GM19099 (cell line): ENCODE measurements around the gene SSX2IP.

Experiments
- POLR2A ChIP-seq: IDR thresholded peaks from 3 replicates; pipeline ENCODE4 v1.6.1; 2011; ENCODE audit warnings: low read depth; ENCODE audit not compliant: insufficient read length; ENCODE audit errors: extremely low read depth

SSX2IP gene

GRCh38 chr1:84665703-84666317, 24.5 kb downstream of the SSX2IP start:
- TF ChIP-seq POLR2A = no peak

DNA sequence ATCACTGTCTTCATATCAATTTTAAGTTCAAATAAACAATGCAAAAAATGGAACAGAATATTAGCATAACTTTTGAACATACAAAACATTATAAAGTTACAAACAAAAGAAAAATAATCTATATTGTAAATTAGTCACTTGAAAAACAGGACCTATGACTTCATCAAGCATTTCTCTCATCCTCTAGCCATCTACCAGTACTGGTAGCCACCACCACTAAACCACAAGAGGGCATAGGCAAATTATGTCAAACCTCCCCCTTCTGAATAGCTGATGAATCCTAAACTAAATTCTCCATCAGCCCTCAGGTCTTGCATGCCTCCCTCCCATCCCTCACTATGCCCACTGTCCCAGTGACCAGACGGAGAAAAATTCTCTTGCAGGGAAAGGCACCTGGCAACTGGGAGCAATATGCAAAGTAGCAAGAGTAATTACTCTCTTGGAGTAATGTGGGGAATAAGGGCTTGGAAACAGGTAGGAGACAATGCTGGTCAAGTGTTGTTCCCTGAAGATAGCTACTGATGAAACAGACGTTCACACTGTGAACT, 37.1 kb downstream of the SSX2IP start:
- TF ChIP-seq POLR2A = no peak

DNA sequence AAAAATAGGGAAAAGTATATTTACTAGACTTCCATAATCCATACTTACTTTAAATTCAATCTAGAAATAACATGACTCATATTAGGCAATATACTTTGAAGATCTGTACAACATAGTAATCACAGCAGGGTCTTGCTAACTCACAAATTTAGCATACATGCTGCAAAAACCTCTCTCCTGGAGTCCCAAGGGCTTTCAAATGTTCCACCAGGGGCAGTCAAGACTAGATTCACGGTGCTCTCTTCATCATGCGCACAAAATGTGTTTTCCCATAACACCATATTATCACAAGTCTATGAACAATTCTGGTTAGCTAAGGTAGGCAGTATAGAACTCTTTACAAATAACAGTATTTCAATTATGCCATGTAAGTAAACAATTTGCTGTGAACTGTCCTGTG, 45.8 kb downstream of the SSX2IP start:
- no peak for TF ChIP-seq POLR2A

DNA sequence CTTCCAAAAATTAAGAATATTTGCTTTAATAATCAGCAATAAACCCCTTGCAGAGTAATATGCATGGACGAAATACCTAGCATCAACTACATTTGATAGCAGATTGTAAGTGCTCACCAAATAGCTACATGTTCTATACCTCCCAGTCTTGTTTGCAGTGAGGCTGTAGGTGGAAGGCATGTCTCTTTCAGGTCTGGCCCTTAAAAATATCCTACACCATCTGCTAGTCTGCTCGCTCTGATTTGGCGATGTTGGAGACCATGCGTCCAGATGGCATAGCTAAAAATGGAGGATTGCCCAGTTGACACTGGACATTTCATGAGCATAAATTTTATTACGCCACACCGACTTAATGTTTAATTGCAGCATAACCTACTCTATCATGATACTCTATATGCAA, 47.1 kb downstream of the SSX2IP start:
- no peak for TF ChIP-seq POLR2A

- no peak for TF ChIP-seq POLR2A
These were observed 47.5 kb downstream of the SSX2IP start for GRCh38 chr1:84642774-84643173.

GRCh38 chr1:84635429-84635828, 54.8 kb downstream of the SSX2IP start:
- TF ChIP-seq POLR2A = no peak

- no peak for TF ChIP-seq POLR2A
These were observed 55.6 kb downstream of the SSX2IP start for GRCh38 chr1:84634536-84635205.

DNA sequence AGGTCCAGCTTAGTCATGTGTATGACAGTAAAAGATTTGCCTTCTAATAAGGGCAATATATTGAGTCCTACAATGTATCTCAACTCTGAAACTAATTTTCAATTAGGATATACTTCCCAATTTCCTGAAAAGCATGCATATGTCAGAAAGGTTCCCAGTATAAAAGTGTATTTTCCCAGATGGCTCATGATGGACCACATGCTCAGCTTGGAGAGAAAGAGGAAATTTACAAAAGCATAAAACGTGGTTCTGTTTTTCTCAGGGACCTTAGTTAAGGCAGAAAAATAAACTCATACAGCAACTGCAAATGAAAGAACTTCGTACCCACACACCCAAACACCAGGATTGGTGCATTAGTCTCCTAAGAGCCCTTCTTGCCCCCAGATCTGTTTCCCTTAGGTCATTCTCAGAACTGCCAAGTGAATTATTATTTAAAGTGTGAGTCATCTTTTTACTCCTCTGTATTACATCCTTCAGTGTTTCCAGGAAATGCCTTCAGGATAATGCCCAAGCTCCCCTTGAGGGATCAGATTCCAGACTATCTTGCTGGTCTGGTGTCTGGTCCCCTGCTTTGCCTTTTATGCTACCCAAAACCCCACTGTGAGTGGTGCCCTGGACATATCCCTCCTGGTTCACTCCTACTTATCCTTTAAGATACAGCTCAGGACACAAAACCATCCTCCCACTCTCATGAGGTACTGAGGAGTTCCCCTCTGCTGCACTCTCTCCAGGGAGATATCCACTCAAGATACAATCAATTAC, 57.4 kb downstream of the SSX2IP start:
- no peak for TF ChIP-seq POLR2A

DNA sequence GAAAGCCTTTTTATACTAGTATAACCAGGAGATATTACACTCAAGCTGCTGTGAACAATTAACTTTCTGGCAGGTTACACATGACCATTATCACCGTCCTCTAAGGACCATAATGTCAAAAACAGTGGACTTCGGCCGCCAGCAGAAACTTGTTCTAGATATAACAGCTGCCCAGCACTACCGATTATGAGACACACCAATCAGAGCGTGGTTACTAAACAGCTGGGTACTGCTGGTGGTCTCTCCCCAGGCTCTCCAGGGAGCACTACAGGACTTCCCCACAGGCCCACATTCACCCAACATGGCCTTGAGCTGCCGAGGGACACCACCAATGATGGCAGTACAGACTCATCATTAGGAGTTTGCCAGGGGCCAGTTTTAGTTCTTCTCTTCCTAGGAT, 58.1 kb downstream of the SSX2IP start:
- no peak for TF ChIP-seq POLR2A

DNA sequence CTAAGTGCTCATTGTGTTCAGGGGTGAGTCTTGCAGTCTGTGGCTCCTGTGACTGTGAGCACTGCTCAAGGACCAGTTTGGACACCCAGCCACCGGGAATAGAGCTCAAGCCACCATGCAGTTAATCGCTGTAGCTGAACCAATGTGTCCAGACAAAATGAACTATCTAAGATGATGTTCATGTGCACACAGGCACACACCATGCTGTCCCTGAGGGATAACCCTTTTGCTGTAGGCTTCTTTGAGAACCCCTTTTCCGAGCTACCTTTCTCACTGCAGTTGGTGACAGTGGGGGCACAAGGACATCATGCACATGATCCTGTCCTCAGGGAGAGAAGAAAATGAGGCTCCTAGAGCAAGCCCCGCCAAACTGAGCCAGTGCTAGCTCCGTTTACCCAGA, 65.4 kb downstream of the SSX2IP start:
- TF ChIP-seq POLR2A = no peak

DNA sequence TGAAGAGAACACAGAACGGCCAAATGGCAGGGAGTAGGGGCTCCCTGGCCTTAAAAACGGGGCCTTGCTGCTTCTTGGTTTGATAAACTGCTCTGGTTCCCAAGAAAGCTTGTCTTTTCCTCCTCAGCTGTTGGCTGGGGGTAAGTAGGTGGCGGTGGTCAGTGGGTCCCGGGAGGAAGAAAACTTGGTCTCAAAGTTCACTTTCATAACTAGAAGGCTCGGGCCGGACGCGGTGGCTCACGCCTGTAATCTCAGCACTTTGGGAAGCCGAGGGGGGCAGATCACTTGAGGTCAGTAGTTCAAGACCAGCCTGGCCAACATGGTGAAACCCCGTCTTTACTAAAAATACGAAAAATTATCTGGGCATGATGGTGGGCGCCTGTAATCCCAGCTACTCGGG, 68.7 kb downstream of the SSX2IP start:
- TF ChIP-seq POLR2A = no peak

GRCh38 chr1:84620720-84621313, 69.4 kb downstream of the SSX2IP start:
- no peak for TF ChIP-seq POLR2A

- no peak for TF ChIP-seq POLR2A
These were observed 70.7 kb downstream of the SSX2IP start for GRCh38 chr1:84619383-84620102.

GRCh38 chr1:84617349-84617748, 72.9 kb downstream of the SSX2IP start:
- no peak for TF ChIP-seq POLR2A

DNA sequence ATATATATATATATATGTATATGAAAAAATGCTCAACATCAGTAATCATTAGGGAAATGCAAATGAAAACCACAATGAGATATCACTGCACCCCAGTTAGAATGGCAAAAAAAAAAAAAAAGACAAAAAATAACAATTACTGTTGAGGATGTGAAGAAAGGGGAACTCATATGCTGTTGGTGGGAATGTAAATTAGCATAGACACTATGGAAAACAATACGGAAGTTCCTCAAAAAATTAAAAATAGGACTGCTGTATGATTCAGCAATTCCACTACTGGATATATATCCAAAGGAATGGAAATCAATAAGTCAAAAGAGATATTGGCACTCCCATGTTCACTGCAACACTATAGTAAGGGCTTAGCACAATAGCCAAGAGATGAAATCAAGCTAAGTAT, 74.5 kb downstream of the SSX2IP start:
- TF ChIP-seq POLR2A = no peak
